Urothelium cell line (cell line): ENCODE data around the gene SENP1.

Source experiments
- DNase-seq: peaks from one replicate; pipeline ENCODE4 v3.0.0; 2011; ENCODE audit warnings: low spot score, mixed read lengths
- FAIRE-seq: peaks from 2 replicates; lab custom pipeline; 2011; peaks lifted over from hg19 to GRCh38; lab: Jason Lieb, UNC

Gene SENP1

GRCh38 chr12:48019639-48020265 lies 86.1 kb downstream of the SENP1 start:
- DNase-seq (no peak), FAIRE-seq (no peak)

DNA sequence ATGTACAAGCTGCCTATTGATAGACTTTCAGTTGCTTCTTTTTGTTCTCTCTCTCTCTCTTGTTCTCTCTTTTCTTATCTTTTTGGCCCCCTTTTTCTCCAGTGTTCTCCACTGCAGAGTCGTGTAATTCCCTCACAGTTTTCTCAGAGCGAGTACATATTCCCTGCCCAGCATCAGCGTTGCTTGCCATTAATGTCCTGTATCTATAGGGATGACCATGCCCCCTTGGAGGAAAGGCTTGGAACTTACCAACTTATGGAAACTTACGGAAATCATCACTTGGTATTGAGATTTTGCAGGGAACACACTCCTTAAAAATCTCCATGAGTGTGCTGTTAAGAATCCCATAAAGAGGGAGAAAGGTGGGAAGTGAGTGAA lies 87.3 kb downstream of the SENP1 start:
- DNase-seq (no peak), FAIRE-seq (no peak)

DNA sequence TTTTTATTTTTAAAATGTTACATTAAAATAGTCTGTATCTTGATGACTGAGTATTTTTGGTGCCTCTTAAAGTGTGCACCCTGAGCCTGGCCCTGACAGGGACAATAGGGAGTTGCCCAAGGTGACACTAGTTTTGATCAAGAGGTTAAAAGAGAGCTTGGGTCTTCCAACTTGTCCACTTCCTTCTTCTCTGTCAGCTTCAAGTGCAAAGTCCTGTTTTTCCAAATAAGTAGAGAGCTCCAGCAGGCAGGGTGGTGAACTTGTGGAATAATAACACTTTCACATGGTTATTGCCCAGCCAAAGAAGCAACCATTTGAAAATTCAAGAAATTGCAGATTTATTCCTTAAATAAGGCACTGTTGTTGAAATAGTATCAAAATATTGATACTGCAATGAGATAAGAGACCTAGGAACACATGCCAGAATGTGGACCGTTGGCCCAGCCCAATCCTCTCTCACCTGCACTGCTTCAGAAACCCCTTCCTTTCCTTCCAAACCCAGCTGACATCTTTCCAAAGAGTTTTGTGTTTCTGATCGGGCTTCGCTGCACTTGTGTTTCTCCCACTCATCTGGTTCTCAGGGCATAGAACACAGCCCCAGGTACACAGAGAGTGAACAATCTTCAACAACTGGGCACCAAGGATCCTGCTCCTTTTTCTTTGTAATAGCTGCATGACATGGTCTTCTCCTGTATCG lies 87.8 kb downstream of the SENP1 start:
- DNase-seq, result no peak
- FAIRE-seq, result no peak

DNA sequence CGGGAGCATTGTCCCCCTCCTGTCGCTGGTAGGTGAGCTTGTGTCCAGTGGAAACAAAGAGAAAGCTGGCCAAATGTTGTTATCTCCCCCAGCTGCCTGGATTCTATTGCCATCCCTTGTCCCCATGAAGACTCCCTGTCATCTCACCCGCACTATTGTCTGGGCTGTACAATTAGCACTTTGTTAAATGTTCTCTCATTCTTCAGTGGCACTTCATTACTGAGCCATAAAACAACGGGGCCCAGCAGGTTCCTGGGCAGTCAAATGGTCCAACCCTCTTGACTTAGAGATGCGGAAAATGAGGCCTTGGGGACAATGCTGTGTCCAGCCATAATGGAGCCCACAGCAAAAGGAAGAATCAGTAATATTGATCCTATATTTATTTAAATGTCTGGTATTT lies 88.4 kb downstream of the SENP1 start:
- no peak for DNase-seq
- FAIRE-seq, result no peak

DNA sequence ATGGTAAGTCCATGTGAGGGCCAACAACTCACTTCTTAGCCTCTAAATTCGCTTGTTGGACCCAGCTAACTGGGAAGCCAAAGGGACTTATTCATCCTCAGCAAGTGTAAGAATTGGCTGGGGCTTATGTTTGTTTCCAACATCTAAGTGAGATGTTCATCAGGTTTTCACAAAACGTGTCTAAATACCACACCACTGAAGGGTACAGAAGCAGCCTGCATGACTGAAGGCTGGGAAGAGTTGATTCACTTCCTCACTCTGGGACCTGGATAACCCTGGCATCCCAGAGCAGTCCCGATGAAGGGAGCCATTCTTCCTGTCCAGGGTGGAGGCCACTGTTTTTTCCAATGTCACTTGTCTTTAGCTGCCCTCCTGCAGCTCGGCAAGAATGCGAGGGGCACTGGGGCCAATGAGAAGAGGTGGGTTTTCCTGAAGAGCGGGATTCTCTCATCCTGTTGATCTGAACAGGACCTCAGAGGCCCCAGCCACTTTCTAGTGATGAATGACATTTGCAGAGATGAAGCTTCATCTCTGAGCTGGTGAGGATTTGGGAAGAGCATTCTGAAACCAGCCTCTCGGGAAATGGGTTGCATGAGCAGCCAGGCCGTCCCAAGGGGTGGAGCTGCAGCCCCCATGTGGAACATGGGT lies 89.4 kb downstream of the SENP1 start:
- DNase-seq, result no peak
- no peak for FAIRE-seq

DNA sequence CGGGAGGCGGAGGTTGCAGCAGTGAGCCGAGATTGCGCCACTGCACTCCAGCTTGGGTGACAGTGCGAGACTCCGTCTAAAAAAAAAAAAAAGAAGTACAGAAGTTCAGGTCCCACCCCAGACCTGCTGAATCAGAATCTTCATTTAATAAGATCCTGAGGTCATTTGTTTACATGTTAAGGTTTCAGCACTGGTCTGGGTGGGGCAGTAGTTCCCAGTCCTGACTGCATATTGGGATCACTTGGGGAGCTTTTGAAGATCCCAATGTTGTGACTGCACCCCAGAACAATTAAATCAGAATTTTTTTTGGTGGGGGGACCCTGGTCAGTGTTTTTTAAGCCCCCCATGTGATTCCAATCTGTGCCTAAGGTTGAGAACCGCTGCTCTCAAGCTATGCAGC lies 89.9 kb downstream of the SENP1 start:
- DNase-seq (no peak), FAIRE-seq (no peak)

GRCh38 chr12:48015129-48015528 lies 90.8 kb downstream of the SENP1 start:
- DNase-seq, result no peak
- no peak for FAIRE-seq

DNA sequence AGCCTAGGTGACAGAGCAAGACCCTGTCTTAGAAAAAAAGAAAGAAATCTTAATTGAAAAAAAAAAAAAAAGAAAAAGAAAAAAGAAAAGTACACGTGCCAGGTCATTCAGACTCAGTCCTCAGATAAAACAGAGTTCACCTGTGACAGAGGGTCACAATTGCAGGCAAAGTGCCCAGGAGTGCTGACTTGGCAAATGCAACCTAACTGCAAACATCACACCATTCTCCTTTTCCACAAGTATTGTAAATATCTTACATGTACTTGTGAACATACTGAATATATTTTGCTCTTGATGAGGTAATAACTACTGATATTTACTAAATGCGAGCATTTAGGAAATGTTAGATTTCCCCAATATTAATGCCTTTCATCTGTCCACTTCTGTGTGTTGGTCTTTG lies 92.6 kb downstream of the SENP1 start:
- FAIRE-seq, result no peak
- no peak for DNase-seq

DNA sequence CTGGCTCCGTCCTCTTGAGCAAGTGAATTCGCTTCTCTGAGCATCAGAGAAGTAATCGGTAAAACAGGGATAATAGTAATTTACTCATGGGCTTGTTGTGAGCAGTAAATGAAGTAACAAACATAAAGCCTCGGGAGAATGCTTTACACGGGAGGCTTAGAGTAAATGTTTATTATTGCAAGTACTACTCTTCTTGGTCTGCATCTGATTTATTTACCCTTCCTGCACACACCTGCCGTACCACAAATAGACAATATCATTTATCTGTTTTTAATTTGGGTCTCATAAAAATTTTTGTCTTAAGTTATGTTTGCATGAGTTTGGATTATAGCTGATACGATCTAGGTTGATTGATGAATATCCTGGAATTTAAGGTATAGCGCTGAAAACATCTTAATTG lies 93.8 kb downstream of the SENP1 start:
- FAIRE-seq, result no peak
- DNase-seq, result no peak

DNA sequence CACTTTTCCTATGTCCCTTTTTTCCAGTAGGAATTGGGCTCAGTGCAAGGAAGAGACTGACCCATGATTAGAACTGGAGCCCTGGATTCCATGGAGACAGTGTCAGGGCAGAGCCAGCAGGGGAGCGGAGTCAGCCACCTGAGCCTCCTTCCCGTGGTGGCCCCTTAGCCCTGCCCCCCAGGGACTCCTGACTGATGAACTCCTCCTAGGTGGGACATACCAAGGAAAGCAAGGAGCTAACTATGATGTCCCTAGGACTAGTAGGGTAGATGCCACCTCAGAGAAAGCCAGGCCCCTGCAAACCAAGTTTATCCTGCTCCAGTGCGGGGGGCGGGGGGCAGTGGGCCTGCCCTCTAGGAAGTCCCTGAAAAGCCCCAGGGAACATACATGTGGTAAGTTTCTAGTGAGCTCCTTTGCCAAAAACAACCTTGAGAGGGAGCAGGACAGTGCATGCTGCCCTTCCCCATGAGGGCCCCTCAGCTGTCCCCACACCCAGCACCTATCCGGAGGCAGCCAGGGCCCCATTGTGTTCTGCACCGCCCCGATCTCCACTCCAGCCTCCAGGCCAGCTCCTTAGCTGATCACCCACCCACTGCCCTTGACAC lies 95.4 kb downstream of the SENP1 start:
- no peak for FAIRE-seq
- no peak for DNase-seq

GRCh38 chr12:48009471-48009870 lies 96.4 kb downstream of the SENP1 start:
- no peak for DNase-seq
- no peak for FAIRE-seq

GRCh38 chr12:48008950-48009349 lies 96.9 kb downstream of the SENP1 start:
- no peak for FAIRE-seq
- DNase-seq, result no peak

GRCh38 chr12:48008349-48008748 lies 97.5 kb downstream of the SENP1 start:
- DNase-seq (no peak), FAIRE-seq (no peak)

DNA sequence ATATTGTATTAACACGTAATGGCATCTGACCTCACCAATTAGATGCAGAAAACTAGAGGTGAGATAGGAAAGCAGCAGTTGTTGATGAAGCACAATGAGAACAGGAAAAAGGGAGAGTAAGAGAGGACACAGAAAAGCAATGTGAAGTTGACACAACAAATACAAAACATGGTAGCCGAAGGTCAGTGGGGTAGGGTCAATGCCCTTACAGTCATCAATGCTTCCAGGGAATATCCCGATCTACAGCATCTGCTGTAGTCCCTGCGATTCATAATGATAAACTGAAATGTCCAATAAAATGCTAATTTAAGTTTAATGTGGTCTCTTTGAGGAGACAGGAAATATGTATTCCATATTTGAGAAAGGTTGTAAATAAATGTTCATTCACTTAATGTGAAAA lies 98.7 kb downstream of the SENP1 start:
- DNase-seq, result no peak

GRCh38 chr12:48005750-48006021 lies 100.2 kb downstream of the SENP1 start:
- no peak for FAIRE-seq
- no peak for DNase-seq

More for the DNA sequence above, 98.7 kb downstream of the SENP1 start:
- no peak for FAIRE-seq

DNA sequence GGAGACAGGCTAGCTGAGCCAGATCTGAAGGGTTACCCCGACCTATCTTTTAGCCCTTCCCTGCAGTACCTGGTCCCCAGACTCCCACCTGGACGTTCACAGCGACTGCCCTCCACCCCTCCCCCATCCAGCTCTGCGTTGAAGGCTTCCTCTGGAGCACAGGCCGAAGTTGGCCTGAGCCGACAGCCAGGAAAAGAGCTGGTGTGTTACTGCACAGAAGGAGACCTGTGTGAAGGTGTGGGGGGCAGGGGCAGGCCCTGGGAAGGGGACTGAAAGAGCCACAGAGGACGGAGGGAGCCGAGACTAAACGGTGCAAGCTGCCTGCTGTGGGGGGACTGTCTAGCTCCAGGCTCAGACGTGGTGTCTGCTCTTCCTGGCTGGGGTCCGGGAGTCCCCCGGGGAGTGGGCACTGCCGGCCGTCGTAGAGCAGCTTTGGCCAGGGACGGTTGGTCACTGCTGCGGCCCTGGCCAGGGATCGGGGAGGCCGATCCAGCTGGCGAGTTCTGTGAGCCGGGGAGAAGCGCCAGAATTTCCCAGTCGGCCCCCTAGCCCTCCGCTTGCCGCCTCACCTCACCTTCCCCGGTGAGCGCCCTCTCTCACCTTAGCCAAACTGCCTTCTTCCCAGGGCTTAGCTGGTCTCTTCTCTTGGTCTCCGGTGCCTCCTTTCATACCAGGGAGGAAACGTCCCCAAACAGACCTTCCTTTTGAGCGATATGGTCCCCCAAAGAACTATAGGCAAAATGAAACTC lies 100.7 kb downstream of the SENP1 start:
- DNase-seq (no peak), FAIRE-seq (no peak)

DNA sequence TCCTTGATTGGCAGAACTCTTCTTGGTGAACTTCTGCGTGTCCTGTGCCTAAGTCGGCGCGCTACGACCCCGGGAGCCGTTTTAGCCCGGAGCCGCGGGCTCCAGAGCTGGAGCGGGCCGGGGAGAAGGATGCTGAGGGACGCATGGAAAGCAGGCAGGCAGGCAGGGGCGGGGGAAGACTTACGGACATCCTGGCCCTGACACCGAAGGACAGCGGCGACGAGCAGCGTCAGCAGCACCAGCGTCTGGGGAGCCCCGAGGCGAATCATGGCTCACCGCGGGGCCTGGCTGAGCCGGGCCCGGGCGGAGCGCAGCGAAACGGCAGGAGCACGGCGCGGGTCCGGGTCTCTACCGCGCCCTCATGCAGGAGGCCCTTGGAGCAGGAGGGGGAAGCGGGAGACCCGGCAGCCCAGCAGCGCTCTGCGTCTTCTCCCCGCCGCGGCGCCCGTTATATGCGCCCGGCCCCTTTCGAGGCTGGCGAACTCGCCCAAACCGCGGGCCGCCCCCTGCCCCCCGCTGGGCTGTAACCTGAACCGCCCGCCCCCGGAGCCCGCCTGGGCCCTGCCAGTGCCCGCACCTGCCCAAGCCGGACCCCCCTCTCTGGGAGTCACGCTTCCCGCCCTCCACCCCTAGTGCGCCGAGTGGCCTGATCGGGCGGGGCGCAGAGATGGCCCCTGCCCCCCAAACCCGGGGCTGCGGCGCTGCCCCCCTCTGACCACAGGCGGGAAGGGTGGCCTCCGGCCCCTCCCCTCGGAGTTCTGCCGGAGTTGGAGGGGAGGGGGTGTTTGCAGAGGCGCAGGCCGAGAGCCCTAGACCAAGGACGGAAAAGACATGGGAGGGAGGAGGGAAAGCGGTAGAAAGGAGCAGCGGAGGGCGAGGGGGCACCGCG lies 101.6 kb downstream of the SENP1 start, which contains the start of gene COL2A1:
COL2A1 (minus strand) TSS at position 424 of the 889 bp plus-strand sequence; CDS start at position 269, 155 bp downstream.
- DNase-seq (no peak), FAIRE-seq (no peak)

DNA sequence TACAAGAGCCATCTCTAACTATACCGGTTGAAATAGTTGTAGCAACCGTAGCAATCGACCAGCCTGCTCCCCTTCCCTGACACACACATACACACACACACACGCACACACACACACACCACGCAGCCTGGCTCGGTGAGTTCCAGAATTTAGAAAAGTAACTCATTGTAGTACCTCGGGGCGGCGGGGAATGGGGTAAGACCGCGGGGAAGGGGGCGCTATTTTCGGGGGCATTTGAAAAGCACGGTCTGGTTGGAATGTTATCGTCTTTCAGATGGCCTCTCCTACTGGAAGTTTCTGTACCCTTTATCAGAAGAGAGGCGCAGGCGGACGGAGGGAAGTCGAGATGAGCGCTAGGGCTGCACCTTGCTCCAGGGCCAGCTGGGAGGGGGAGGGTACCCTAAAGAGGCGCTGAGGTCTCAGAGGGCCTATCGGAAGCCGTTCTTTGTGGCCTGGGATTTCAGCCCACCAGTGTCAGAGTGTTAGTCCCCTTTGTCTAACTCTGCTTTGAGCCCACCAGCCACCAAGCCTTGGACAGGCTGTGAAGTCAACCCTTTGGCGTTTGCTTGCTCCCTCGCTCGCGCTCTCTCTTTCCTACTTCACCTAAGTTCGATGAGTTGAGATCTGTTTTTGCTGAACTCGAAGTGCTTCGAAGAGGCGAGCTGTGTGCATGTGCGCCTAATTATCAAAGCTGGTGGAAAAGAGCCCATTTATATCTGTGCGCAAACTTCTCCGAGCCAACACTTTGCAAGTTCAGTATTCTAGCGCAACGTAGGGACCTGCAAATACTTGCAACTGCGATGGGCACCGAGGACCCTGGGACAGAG lies 102.4 kb downstream of the SENP1 start:
- FAIRE-seq, result no peak
- DNase-seq, result no peak

DNA sequence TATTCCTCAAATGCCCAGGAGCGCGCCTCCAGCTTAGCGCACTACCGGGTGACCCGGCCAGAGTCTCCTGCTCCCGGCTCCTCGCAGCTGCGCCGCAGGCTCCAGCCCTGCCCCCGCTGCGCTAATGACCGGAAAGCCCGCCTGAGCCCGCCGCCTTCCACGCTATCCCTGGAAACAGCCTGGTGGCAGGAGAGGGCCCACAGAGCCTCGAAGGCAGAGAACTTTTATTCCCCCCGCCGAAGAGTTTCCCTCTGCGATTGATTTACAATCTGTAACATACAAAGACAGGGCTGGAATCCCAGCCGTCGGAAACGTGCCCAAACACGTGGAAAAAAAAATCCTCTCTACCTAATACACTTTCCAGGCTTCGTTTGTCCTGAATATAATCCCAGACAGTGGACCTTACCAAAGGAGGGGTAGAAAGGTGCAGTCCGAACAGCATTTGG lies 103.1 kb downstream of the SENP1 start:
- FAIRE-seq (no peak), DNase-seq (no peak)

GRCh38 chr12:48002414-48002730 lies 103.5 kb downstream of the SENP1 start:
- DNase-seq, result no peak
- no peak for FAIRE-seq
